Eye (tissue), 1 donor: ENCODE results near the gene ADAMTSL3.
"Not testable (repeated sequence)": the region's sequence is repeated elsewhere in the genome, so short reads cannot be mapped to it uniquely, and the experiment has no call there.

Source experiments
- DNase-seq: peaks from one replicate; pipeline ENCODE4 v3.0.0-alpha.2; 2015

ADAMTSL3 gene

GRCh38 chr15:83657549-83657948 is 3.6 kb downstream of the ADAMTSL3 start:
- no peak for DNase-seq

GRCh38 chr15:83658430-83659416 is 4.8 kb downstream of the ADAMTSL3 start:
- DNase-seq = no peak

- no peak for DNase-seq
Observed at GRCh38 chr15:83659417-83659812, 5.5 kb downstream of the ADAMTSL3 start.

- no peak for DNase-seq
Observed at GRCh38 chr15:83665480-83665879, 11.6 kb downstream of the ADAMTSL3 start.

- DNase-seq = no peak
Observed at GRCh38 chr15:83670672-83671229, 16.8 kb downstream of the ADAMTSL3 start.

- DNase-seq = no peak
Observed at GRCh38 chr15:83671603-83672002, 17.7 kb downstream of the ADAMTSL3 start.

- DNase-seq = no peak
Observed at GRCh38 chr15:83673385-83673784, 19.5 kb downstream of the ADAMTSL3 start.

- DNase-seq = no peak
Observed at GRCh38 chr15:83682476-83683088, 28.7 kb downstream of the ADAMTSL3 start.

GRCh38 chr15:83685916-83686332 is 32.0 kb downstream of the ADAMTSL3 start:
- DNase-seq = no peak

- DNase-seq = no peak
Observed at GRCh38 chr15:83688201-83688600, 34.3 kb downstream of the ADAMTSL3 start.

- DNase-seq = no peak
Observed at GRCh38 chr15:83690676-83691075, 36.8 kb downstream of the ADAMTSL3 start.

- no peak for DNase-seq
Observed at GRCh38 chr15:83692746-83693581, 39.0 kb downstream of the ADAMTSL3 start.

- no peak for DNase-seq
Observed at GRCh38 chr15:83694015-83694414, 40.1 kb downstream of the ADAMTSL3 start.

GRCh38 chr15:83694536-83694935 is 40.6 kb downstream of the ADAMTSL3 start:
- DNase-seq = no peak

GRCh38 chr15:83695246-83695645 is 41.3 kb downstream of the ADAMTSL3 start:
- DNase-seq = no peak

GRCh38 chr15:83695901-83696425 is 42.0 kb downstream of the ADAMTSL3 start:
- no peak for DNase-seq

- DNase-seq = no peak
Observed at GRCh38 chr15:83697716-83698115, 43.8 kb downstream of the ADAMTSL3 start.

- DNase-seq = no peak
Observed at GRCh38 chr15:83698294-83698693, 44.4 kb downstream of the ADAMTSL3 start.

- no peak for DNase-seq
Observed at GRCh38 chr15:83699028-83699427, 45.1 kb downstream of the ADAMTSL3 start.

- no peak for DNase-seq
Observed at GRCh38 chr15:83700082-83700481, 46.2 kb downstream of the ADAMTSL3 start.

- DNase-seq = not testable (repeated sequence)
Observed at GRCh38 chr15:83702314-83702713, 48.4 kb downstream of the ADAMTSL3 start.

- DNase-seq = no peak
Observed at GRCh38 chr15:83708328-83708727, 54.4 kb downstream of the ADAMTSL3 start.

GRCh38 chr15:83709241-83709640 is 55.3 kb downstream of the ADAMTSL3 start:
- no peak for DNase-seq
